ENCODE data around the gene PGAP3.

Gene PGAP3

GRCh38 chr17:39694593-39694992 lies 6.7 kb upstream of the PGAP3 start:
- DNase-seq, result no peak

GRCh38 chr17:39688945-39689344 lies 1.1 kb upstream of the PGAP3 start:
- DNase-seq, result peak; percentile 15

GRCh38 chr17:39688475-39688835 lies 598 bp upstream of the PGAP3 start:
- DNase-seq, result peak; percentile 23

- peak; percentile 6 for DNase-seq
Measured at GRCh38 chr17:39687101-39687545, 734 bp downstream of the PGAP3 start.

GRCh38 chr17:39684369-39685192 lies 3.3 kb downstream of the PGAP3 start:
- peak; percentile 76 for DNase-seq

- peak; percentile 93 for DNase-seq
Measured at GRCh38 chr17:39683295-39683939, 4.4 kb downstream of the PGAP3 start.

- DNase-seq, result peak; percentile 91
Measured at GRCh38 chr17:39679521-39680192, 8.2 kb downstream of the PGAP3 start.

- peak; percentile 59 for DNase-seq
Measured at GRCh38 chr17:39678340-39679116, 9.3 kb downstream of the PGAP3 start.

- DNase-seq, result no peak
Measured at GRCh38 chr17:39677542-39678339, 10.1 kb downstream of the PGAP3 start.

GRCh38 chr17:39677072-39677471 lies 10.8 kb downstream of the PGAP3 start:
- DNase-seq, result no peak

GRCh38 chr17:39676198-39676819 lies 11.5 kb downstream of the PGAP3 start:
- peak; percentile 90 for DNase-seq

GRCh38 chr17:39675390-39676082 lies 12.3 kb downstream of the PGAP3 start:
- no peak for DNase-seq

- DNase-seq, result peak; percentile 68
Measured at GRCh38 chr17:39674702-39675389, 13.0 kb downstream of the PGAP3 start.

- no peak for DNase-seq
Measured at GRCh38 chr17:39674179-39674578, 13.7 kb downstream of the PGAP3 start.

- no peak for DNase-seq
Measured at GRCh38 chr17:39673335-39674081, 14.3 kb downstream of the PGAP3 start.

GRCh38 chr17:39672522-39673334 lies 15.1 kb downstream of the PGAP3 start:
- no peak for DNase-seq

GRCh38 chr17:39671651-39672521 lies 16.0 kb downstream of the PGAP3 start:
- DNase-seq, result peak; percentile 55

- no peak for DNase-seq
Measured at GRCh38 chr17:39670746-39671145, 17.1 kb downstream of the PGAP3 start.
